GM21367 (cell line): ENCODE measurements around the gene PAX9.

ENCODE experiments used
- ATAC-seq: cut with Tn5 transposase; IDR thresholded peaks from one replicate; pipeline ENCODE4 v1.9.1; 2021; ENCODE audit not compliant: unreplicated experiment

The PAX9 gene

GRCh38 chr14:36661506-36662257, at the start of gene PAX9:
PAX9 (plus strand) TSS chr14:36661860; CDS start chr14:36662090, 230 bp downstream.
- no peak for ATAC-seq

GRCh38 chr14:36617824-36618223, 43.8 kb upstream of the PAX9 start:
- no peak for ATAC-seq

GRCh38 chr14:36618641-36619040, 43.0 kb upstream of the PAX9 start:
- no peak for ATAC-seq

- ATAC-seq: no peak
Measured at GRCh38 chr14:36619131-36619530, 42.5 kb upstream of the PAX9 start.

GRCh38 chr14:36619853-36620252, 41.8 kb upstream of the PAX9 start:
- no peak for ATAC-seq

GRCh38 chr14:36625014-36625413, 36.6 kb upstream of the PAX9 start:
- ATAC-seq: no peak

GRCh38 chr14:36625436-36625835, 36.2 kb upstream of the PAX9 start:
- no peak for ATAC-seq

- no peak for ATAC-seq
Measured at GRCh38 chr14:36626151-36626550, 35.5 kb upstream of the PAX9 start.

- no peak for ATAC-seq
Measured at GRCh38 chr14:36627981-36628380, 33.7 kb upstream of the PAX9 start.

- ATAC-seq: no peak
Measured at GRCh38 chr14:36633580-36633979, 28.1 kb upstream of the PAX9 start.

GRCh38 chr14:36646664-36647416, 14.8 kb upstream of the PAX9 start:
- ATAC-seq: no peak

- no peak for ATAC-seq
Measured at GRCh38 chr14:36647417-36647823, 14.2 kb upstream of the PAX9 start.

- ATAC-seq: no peak
Measured at GRCh38 chr14:36647824-36648753, 13.6 kb upstream of the PAX9 start.

- ATAC-seq: no peak
Measured at GRCh38 chr14:36649872-36650650, 11.6 kb upstream of the PAX9 start.

- ATAC-seq: no peak
Measured at GRCh38 chr14:36652542-36653201, 9.0 kb upstream of the PAX9 start.

- ATAC-seq: no peak
Measured at GRCh38 chr14:36653413-36653812, 8.2 kb upstream of the PAX9 start.

GRCh38 chr14:36653962-36654793, 7.5 kb upstream of the PAX9 start:
- no peak for ATAC-seq

GRCh38 chr14:36654794-36655381, 6.8 kb upstream of the PAX9 start:
- ATAC-seq: no peak

- ATAC-seq: no peak
Measured at GRCh38 chr14:36655571-36655962, 6.1 kb upstream of the PAX9 start.
